Neural crest cell (in vitro differentiated cells): ENCODE results near the gene CREB3L2. TPM values are rescaled to one million over a fixed set of nuclear protein-coding genes. Genes with fewer than 3 reads are reported as not detected.

Experiments used
- DNase-seq: peaks from one replicate; pipeline ENCODE4 v3.0.0; 2021; ENCODE audit warnings: low read depth, mixed read lengths, low spot score
- H3K27ac Mint-ChIP-seq: one replicate; pipeline ENCODE4 v1.8.0; 2021; ENCODE audit warnings: mild to moderate bottlenecking, mixed read lengths; ENCODE audit not compliant: unreplicated experiment
- H3K27me3 Mint-ChIP-seq: 2 replicates; pipeline ENCODE4 v1.8.0; 2021; ENCODE audit warnings: low read depth, mild to moderate bottlenecking, mixed read lengths
- H3K36me3 Mint-ChIP-seq: 2 replicates; pipeline ENCODE4 v1.8.0; 2021; ENCODE audit warnings: low read depth, mild to moderate bottlenecking, mixed read lengths
- H3K4me1 Mint-ChIP-seq: 2 replicates; pipeline ENCODE4 v1.8.0; 2021; ENCODE audit warnings: mixed read lengths
- H3K4me3 Mint-ChIP-seq: one replicate; pipeline ENCODE4 v1.8.0; 2021; ENCODE audit warnings: mild to moderate bottlenecking, mixed read lengths
- H3K9me3 Mint-ChIP-seq: 2 replicates; pipeline ENCODE4 v1.8.0; 2021; ENCODE audit warnings: mixed read lengths
- total RNA-seq: library from RNA; stranded (reverse); gene quantifications from 2 replicates; pipeline ENCODE4 v1.2.1, GENCODE V29; 2021
- TF ChIP-seq, protein P1 (sequence below): fragments of 200-600 bp; sonication (generic); conservative IDR thresholded peaks from 2 replicates; pipeline ENCODE4 v1.5.0; 2021; ENCODE audit warnings: antibody characterized with exemption, mild to moderate bottlenecking

Gene CREB3L2
- total RNA-seq, 1 donor from 2014 or later: 51.9 TPM

DNA sequence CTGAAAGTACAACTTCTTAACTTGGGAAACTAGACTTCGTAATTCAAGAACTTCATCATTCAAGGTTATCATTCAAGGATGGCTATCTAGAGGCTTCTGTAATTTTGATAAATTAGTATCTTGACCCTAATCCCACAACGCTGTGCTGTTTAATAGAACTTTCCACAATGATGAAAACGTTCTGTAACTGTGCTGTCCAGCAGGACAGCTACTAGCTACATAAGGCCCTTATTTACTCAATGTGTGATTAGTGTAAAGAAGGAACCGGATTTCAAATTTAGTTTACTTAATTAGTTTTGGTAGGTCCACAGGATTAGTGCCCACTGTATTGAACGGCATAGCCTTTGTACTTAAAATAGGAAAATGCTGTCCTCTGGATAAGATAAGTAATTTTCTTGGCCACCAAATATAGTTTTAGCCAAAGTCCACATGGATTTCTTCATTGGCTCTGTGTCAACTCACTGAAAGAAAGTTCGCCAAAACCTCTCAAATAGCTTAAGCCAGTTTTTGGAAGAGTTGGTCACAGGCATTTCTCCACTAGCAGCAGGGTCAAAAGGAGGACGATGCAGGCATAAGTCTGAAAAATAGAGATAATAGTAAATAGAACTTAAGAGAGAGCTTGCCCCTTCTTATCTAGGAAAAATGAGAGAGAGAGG is 172.4 kb downstream of the CREB3L2 start:
- Mint-ChIP-seq H3K4me3 (no peak overlapping the region), H3K27me3 (no peaks in the 10 kb centered on the region), H3K9me3 (peaks cover 16% of the 10 kb centered on the region), H3K4me1 (no peaks in the 10 kb centered on the region), H3K36me3 (peaks cover 10% of the 10 kb centered on the region), H3K27ac (no peak overlapping the region)
- DNase-seq: no peak
- TF ChIP-seq, protein P1, sequence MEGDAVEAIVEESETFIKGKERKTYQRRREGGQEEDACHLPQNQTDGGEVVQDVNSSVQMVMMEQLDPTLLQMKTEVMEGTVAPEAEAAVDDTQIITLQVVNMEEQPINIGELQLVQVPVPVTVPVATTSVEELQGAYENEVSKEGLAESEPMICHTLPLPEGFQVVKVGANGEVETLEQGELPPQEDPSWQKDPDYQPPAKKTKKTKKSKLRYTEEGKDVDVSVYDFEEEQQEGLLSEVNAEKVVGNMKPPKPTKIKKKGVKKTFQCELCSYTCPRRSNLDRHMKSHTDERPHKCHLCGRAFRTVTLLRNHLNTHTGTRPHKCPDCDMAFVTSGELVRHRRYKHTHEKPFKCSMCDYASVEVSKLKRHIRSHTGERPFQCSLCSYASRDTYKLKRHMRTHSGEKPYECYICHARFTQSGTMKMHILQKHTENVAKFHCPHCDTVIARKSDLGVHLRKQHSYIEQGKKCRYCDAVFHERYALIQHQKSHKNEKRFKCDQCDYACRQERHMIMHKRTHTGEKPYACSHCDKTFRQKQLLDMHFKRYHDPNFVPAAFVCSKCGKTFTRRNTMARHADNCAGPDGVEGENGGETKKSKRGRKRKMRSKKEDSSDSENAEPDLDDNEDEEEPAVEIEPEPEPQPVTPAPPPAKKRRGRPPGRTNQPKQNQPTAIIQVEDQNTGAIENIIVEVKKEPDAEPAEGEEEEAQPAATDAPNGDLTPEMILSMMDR: no peak

DNA sequence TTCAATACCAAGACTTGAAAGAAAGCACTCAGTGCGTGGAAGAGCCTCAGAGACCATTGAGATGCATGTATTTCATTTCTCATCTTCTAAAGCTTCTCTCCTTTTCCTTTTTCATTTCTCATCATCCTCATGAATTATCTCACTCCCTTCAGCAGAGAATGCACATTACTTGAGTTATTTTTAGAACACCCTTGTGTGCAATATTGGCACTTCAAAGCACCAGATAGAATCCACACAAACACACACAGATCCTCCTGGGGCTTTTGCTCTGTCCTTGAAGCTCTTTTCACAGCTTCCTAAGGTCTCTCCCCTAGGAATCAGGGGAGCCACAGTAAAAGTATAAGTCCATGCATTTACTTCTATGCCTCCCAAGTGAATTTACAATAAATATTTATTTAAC is 173.4 kb downstream of the CREB3L2 start:
- TF ChIP-seq, protein P1: no peak
- Mint-ChIP-seq H3K4me1 (no peaks in the 10 kb centered on the region), H3K36me3 (peaks cover 8% of the 10 kb centered on the region), H3K27ac (no peak overlapping the region), H3K27me3 (no peaks in the 10 kb centered on the region), H3K4me3 (no peak overlapping the region), H3K9me3 (peaks cover 14% of the 10 kb centered on the region)
- no peak for DNase-seq

DNA sequence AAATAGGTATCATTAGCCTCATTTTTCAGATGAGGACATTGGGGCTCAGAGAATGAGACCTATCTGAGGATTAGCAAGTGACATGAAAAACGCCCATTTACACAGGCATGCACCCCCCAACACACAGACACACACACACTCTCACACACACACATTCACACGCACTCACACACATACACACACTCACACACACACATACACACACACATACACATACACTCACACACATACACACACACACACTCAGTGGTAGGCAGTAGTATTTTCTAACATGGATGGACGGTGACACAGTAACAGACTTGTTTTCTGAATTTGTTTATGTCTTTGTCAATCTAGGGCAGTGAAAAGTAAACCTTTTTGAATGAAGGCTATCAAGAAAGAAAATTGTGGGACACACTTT is 176.4 kb downstream of the CREB3L2 start:
- H3K27me3 Mint-ChIP-seq: no peaks in the 10 kb centered on the region
- TF ChIP-seq, protein P1: no peak
- H3K27ac Mint-ChIP-seq: no peak overlapping the region
- peaks cover 14% of the 10 kb centered on the region for H3K4me1 Mint-ChIP-seq
- H3K9me3 Mint-ChIP-seq: peaks cover 2% of the 10 kb centered on the region
- DNase-seq: no peak
- H3K4me3 Mint-ChIP-seq: no peak overlapping the region
- no peaks in the 10 kb centered on the region for H3K36me3 Mint-ChIP-seq

Other genes with a start within 250 kb of the CREB3L2 start
- 2.2 and 3.3 TPM in 2 replicates for gene DGKI, start 155.1 kb downstream of the CREB3L2 start, total RNA-seq
- gene AKR1D1, start 74.4 kb upstream of the CREB3L2 start, total RNA-seq: not detected in 2 replicates